Stimulated activated CD8-positive, alpha-beta memory T cell treated with anti-CD3 and anti-CD28 coated beads, Interleukin-2, amount 100 ng/mL, for 48 hours (primary cell): ENCODE data around the gene POMC.
"Not testable (repeated sequence)": the region's sequence is repeated elsewhere in the genome, so short reads cannot be mapped to it uniquely, and the experiment has no call there.

Experiments
- DNase-seq, 2 donors: peaks; one replicate each; pipeline ENCODE4 v3.0.0-alpha.2; 2020; ENCODE audit warnings: low read depth in 2 of 2

Gene POMC

DNA sequence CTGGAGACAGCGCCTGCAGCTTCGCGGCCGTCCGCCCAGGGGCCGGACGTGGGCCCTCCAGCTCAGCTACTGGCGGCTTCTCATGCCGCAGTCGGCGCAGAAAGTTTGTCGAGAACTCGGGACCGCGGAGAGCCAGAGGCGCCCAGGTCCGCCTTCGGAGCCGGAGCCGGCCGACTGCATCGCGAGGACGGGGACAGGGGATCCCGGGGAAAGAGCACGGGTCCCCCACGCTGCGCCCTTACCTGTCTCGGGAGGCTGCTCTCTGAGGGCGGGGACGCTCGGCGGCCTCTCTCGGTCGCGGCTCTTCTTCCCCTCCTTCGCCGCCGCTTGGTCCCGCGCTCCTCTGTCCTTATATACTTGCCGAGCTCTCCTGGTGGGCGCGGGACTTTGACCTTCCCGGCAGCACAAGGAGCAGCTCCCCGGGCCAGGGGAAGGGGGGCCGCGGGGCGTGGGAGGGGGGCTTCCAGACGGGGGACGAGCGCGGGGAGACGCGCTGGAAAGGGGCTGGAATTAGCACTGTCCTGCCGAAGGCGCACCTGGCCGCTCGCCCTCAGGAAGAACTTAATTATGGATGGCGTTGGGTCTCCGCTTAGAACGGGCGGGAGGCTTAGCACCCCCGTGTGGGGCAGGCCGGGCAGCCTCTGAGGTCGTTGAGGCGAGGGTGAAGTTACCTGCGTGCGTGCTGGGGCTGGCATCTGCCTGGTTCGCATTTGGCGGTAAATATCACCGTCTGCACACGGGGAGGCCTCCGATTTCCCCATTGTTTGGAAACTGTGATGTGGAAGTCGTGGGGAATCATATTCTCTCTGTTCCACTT lies at the start of gene POMC:
POMC (minus strand) TSS at position 325 of the 817 bp plus-strand sequence. CDS start 3,808 bp downstream, outside the sequence.
- DNase-seq = no peak

DNA sequence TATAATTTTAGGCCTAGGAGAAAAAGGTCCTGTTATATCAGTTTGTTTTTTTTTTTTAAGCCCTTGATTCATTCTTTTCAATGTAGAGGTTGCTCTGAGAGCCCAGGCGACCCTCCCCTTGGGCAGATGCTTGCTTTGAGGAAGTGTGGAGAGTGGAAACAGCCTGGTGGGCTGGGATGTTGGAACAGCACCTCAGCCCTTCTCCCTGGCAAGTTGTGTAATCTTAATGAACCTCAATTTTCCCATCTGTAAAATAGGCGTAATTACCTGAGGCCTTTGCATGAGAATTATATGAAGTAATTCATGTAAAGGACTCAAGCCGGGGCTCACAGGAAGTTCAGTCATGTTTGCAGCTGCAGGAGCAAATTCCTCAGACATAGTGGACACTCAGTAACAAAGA lies 49.7 kb upstream of the POMC start:
- no peak for DNase-seq

DNA sequence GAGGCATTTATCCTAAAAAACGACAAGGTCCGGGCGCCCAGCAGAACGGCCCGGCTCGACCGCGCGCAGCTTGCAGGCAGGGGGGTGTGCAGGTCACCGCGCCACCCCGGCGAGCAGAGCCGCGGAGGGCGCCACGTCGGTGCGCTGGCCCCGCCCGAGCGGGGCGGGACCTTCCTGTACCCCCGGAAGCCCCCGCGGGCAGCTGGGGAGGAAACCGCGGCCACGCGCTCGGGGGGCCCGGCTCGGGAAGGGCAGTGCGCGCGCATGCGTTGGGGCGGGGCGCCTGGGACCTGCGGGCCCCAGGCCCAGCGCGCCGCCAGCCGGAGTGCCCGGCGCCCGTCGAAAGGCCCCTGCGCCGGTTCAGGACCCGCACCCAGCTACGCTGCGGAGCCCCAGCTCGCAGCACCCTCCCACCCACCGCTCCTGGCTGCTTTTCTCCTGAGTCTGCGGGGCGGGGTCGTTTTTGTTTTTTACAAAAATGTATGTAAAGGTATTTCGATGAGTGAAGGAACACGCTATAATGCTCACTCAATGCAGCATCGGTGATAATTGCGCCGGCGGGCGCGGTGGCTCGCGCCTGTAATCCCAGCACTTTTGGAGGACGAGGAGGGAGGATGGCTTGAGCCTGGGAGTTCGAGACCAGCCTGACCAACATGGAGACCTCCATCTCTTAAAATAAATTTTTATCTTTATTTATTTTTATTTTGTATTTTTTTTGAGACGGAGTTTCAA lies 47.7 kb upstream of the POMC start:
- DNase-seq = peak; percentile 86 to 87

DNA sequence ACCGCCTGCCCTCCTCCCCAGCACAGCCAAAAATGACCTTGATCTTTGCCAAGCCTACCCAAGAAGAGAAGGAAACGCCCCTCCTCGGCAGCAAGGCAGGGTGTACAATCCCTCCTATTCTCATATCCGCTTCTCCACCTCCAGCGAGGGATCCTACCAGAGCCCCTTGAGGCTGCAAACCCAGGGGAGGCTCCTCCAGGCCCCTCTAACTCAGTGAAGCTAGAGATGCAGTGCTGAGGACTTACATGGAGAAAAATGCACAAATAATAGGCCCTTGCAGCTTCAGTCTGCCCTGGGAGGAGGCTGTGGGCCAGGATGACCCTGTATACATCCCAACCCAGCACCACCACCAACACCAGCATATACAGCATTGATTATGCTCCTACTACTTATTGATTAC lies 46.9 kb upstream of the POMC start:
- no peak for DNase-seq

DNA sequence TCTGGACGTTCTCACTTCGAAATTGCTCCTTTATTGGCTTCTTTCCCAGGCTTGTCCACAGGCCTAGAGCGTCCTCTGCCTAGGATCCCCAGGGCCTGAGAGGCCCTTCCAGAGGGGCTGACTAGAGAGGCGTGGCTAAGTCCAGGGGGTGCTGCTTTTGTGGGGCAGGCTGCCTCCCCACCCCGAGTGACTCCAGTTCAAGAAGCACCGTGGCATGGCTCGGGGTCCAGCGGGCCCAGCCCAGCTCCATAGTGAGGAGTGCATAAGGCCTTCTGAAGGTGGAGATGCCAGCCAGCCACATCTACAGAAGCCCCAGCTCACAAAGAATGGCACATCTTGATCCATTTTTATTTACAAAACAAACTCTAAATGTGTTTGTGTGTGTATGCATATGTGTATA lies 44.8 kb upstream of the POMC start:
- DNase-seq = no peak

DNA sequence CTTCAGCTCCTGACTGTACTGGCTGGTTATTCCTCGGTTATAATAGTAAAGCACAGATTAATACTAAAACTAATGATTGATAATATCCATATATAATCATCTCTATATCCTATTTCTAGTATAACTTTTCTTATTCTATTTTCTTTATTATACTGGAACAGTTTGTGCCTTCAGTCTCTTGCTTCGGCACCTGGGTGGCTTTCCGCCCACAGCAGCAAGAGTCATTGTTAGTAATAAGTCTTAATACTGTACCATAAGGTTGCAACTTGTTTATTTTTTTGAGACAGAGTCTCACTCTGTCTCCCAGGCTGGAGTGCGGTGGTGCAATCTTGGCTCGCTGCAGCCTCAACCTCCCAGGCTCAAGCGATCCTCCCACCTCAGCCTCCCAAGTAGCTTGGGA lies 42.5 kb upstream of the POMC start:
- DNase-seq = not testable (repeated sequence)

DNA sequence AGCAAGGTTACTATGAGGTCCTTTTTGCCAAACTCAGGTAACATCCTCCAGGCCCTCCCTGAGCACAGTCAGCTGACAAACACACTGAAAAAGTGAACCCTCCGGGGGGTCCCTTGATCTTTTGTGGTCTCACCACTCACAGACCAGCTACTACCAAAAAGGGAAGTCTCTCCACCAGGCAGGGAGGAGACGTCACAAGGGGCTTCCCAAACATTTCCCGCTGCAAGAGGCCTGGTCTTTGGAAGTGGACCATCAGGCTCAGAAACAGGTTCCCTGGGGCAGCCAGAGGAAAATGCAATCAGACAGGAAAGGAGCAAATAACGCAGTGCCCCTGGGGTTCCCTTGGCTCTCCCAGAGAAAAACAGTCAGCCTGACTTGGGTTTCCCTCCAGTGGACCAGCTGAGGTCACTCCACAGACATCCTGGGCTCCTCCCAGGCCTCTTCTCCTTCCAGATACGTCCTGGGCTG lies 38.7 kb upstream of the POMC start:
- no peak for DNase-seq

DNA sequence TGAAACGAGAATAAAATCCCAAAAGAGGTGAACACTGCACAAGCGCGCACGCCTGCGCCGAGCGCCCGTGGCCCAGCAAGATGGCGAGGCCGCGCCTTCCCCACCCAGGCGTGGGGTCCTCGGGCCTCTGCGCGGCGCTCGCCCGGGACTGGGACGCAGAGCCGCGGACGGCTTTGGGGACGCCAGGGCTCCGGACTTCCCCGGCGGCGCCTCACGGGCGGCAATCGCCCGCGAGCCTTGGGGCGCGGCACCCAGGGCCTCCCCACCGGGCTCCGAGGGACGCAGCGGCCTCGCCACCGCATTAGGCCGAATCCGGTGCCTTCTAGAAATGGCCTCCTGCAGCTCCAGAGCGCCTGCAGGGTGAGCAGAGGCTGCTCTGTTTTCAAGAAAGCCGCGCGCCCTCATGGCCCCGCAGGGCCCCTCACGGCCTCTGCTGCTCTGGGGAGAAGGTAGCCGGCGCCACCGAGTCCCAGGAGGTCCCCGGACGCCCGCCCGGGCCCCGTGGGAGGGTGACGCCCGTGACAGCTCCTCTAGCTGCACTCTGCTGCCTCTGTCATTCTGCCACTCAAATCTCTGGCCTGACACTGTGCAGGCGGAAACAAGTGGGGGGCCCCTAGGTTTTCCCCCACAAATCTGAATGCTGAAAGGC lies 35.9 kb upstream of the POMC start:
- no peak for DNase-seq

DNA sequence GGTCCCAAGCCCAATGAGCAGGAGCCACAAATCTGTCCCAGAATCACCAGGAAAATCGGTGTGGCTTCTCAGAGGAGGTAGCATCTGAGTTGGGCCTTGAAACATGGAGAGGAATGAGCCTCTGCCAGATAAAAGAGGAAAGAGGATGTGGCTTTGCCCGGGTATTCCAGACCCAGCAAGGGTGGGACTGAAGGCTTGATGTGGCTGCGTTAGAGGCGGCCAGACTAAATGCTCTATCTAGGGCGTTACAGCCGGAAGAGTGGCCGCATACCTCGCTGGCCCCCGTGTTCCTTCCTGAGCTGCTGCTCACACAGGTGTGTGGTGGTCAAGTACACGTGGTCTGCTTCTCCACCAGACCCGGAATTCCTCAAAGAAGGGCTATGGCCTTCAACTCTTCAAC lies 33.9 kb upstream of the POMC start:
- DNase-seq = no peak

DNA sequence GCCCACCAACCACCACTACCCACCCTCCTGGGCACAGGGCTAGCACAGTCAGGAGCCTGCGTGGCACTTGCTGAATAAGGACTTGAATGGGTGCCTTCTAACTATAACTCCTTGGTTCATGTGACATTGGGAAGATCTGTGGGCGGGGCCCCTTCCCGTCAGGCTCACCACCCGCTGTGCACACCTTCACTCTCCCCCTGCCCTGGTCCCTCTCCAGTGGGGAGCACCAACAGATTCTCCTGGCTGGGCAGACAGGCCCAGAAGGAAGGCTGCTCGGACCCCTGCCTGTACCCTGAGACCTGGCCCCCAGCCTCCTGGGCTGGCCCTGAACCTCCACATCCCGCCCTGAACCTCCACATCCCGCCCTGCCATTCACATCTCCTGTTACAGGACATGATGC lies 33.4 kb upstream of the POMC start:
- DNase-seq = no peak

DNA sequence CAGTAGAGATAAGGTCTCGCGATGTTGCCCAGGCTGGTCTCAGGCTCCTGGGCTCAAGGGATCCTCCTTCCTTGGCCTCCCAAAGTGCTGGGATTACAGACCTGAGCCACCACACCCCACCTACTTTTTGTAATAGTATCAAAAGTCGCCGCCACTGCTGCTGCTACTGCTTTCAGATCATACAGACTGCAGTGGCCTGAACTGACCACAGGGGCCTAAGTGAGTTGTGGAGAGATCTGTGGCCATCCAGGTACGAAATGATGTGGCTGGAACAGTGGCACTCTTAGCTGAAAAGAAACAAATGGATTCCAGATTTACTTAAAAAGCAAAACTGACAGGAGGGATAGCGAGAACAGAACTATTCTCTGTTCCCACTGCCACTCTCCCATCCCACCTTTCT lies 32.9 kb upstream of the POMC start:
- DNase-seq = no peak

DNA sequence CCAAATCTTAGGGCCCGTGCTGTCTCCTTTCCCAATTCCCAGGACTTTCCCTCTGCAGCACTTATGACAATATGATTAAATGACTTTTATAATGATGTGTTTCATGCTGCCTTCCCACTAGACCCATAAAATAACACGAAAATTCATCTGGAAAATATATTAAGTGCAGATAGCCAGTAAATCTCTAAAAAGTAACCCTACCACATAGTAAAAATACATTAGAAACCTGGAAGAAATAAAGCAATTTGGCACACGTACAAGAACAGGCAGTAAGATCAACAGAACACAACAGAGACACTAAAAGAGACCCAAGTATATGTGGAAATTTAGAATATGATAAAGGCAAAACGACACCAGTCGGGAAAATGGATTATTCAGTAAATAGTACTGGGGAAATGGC lies 30.2 kb upstream of the POMC start:
- no peak for DNase-seq

DNA sequence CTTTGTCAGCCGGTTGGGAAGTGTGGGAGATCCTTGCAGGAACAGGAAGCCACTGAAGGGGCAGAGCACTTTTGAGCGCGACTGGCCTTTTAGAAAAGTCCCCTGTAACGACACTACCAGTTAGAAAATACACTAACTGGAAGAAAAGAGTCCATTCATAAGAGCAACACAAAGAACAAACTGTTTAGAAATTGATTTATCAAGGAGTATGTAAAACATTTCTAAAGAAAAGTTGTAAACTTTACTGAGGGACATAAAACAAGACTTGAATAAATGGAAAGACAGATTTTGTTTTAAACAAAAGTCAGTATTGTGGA lies 29.8 kb upstream of the POMC start:
- DNase-seq = no peak

DNA sequence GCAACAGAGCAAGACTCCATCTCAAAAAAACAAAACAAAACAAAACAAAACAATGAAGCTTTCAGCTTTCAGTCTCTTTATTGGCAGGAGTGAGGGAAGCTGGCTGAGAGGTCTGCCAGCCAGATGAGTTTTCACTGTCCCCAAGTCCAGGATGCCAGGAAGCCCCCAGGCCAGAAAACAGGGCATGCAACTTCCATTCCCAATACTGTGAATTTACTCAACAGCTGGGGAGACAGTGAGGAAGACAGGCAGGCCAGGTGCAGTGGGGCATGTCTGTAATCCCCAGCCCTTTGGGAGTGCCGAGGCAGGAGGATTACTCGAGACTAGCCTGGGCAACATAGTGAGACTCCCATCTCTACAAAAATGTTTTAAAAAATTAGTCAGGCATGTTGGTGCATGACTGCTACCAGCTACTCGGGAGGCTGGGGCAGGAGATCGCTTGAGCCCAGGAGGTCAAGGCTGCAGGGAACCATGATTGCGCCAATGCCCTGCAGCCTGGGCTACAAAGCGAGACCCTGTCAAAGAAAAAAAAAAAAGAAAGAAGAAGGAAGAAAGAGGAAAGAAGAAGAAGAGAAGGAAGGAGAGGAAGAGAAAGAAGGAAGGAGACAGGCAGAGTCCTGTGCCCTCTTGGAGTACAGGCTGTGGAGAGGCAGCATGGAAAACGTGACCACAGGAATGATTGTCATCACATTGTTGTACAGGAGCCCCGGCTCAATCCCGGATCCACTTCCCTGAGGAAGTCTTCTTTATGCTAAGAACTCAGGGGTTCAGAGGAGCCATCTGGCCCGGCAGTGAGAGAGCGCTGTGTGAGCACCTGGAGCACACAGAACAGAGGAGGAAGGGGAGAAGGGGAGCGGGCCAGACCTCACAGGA lies 29.2 kb upstream of the POMC start:
- no peak for DNase-seq

DNA sequence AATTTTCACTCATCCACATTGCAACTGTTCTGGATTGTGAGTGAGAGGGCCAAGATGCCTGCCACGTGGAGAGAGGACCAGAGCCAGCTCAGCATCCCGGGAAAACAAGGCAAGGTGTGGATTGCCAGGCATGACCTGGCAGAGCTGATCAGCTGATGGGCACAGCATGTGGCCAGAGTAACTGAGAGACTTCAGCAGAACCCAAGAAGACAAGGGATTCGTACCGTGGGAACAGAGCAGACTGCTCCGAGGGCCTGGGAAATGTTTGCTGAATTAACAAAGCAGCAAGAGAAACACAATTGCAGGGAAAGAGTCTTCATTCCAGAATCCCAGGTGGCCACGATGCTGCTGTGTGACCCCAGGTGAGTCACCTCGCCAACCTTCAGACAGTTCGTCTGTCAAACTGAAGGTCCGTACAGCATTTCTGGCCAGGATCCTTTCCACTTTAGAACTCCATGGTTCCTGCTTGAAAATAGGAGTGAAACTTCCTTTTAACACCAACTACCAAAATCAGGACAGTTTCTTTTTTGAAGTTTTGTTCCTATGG lies 26.3 kb upstream of the POMC start:
- DNase-seq = no peak

DNA sequence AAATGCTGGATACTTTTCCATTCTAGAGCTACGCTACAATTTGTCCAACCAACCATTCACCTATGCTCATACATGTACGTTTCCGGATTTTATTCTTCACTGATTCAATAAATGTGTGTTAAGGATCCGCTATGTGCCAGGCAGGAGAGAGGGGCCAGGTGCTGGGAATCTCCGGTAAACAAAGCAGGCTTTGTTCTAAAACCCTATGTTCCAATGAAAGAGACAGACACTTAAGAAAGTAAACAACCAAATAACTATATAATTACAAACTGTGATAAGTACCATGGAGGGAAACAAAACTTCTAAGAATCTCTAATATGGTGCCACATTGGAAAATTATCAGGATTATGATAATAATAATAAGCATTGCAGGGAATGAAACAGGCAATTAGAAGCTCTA lies 22.2 kb upstream of the POMC start:
- no peak for DNase-seq

DNA sequence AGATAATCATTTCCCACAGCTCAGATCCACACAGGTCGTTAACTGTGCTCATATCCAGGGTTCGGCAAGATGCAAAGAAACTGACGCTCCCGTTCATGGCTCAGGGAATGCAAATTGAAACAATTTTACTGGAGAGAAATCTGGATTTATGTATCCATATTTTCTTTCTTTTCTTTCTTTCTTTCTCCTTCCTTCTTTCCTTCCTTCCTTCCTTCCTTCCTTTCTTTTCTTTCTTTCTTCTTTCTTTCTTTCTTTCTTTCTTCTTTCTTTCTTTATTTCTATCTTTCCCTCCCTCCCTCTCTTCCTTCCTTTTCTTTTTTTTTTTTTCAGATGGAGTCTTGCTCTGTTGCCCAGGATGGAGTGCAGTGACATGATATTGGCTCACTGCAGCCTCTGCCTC lies 20.0 kb upstream of the POMC start:
- no peak for DNase-seq

DNA sequence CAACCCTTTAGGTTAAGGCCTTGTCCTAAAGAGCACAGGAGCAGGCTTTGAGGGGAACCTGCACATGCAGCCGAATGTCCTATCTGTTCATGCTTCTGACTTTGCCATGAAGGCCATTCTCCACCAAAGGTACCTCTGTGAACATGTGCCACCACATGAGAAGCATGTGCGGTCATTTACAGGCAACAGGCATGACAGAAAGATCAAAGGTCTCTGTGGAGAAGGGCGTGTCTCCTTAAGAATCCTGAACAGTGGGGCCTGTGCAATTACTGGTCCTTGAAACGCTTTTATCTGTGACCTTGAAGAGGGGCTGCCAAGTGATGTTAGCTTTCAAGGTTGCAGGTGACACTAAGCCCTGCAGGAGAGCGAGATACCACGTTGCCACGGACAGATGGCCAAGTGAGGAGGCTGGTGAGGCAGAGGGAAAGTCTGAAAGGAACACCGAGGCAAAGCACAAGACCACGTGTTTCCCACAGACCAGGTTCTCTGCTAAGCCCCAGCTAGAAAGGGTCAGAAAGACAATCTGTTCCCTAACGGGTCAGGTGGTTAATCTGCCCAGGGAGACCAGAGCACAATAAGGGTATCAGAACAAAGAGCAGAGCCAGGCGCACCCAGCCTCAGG lies 19.5 kb upstream of the POMC start:
- DNase-seq = no peak

DNA sequence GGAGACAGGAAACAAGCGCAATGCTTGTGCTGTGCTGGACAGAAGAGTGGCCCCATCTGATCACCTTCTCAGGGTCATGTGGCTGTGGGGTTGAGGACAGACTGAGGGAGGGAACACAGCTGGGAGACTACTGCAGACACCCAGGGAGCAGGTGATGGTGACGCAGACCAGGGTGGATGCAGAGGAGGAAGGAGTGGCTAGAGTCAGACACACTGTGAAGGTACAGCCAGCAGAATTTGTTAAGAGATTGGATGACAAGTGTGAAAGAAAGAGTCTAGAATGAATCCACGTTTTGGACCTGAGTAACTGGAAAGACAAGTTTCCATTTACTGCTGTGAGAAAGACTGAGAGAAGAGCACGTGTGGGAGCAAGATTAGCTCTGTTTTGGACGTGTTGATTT lies 15.9 kb upstream of the POMC start:
- DNase-seq = no peak

DNA sequence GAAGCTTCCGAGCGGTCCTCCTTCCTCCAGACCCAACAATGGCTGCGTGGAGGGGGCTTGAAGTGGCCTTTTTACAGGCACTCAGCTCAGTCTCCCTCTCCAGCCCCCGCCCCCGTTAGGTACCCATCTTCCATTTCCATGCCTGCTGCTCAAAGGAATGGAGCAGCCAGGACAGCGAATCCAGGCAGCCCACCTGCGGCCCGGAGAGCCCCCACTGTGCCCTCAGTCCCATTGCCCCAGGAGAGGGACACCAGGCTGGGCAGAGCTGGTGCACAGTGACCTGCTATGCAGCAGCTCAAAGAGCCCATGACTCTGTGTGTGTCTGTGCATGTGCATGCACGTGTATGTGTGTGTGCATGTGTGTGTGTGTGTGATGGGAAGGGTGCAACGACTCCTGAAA lies 10.6 kb upstream of the POMC start:
- no peak for DNase-seq

DNA sequence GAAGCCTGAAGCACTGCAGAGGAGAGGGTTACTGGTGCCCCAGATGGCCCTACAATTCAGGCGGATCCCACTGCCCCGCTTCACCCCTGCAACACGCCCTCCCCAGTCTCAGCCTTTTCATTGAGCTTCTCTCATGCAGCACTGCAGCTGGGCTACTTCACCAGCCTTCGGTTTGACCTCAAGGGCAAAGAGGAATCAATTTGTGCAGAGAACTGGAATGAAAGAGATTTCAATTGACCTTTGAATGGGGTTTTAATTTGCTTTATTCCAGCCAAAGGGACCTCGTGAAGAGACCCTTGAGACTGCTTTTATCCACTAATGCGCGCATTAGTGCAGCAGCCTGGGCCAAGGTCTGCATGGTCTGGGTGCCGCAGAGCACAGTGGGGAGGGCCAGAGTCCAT lies 8.8 kb upstream of the POMC start:
- no peak for DNase-seq
